ENCODE results near the gene ZNF565. TPM values are rescaled to one million over a fixed set of nuclear protein-coding genes. Genes with fewer than 3 reads are reported as not detected.

Gene ZNF565
- total RNA-seq, 4 donors from 2014 or later: 7.2 to 13.1 (median 7.4) TPM

GRCh38 chr19:36160821-36161596 lies 53.5 kb downstream of the ZNF565 start:
- H3K27me3 ChIP-seq: no peaks in the 10 kb centered on the region
- no peak for TF ChIP-seq CTCF (IDR thresholded peaks at IDR 0.05)
- no peak for TF ChIP-seq POLR2A (IDR thresholded peaks at IDR 0.05)
- intact Hi-C loops (cut with DNase I): no loop called here
- no peak overlapping the region for H3K27ac ChIP-seq
- no peaks in the 10 kb centered on the region for H3K9me3 ChIP-seq
- H3K36me3 ChIP-seq: no peaks in the 10 kb centered on the region
- WGBS, 2 donors: 92 to 97% methylated on average over 7 of the region's 7 CpGs
- no peak overlapping the region for H3K4me3 ChIP-seq (replicated peaks in 1 of 3)
- DNase-seq: no peak
- H3K4me1 ChIP-seq: no peaks in the 10 kb centered on the region

- Histone ChIP-seq H3K4me1 (peaks cover 0 to 15% of the 10 kb centered on the region in 2 donors), H3K9me3 (no peaks in the 10 kb centered on the region), H3K4me3 (replicated peaks in 1 of 3) (no peak overlapping the region), H3K27me3 (no peaks in the 10 kb centered on the region), H3K36me3 (peaks cover 7 to 25% of the 10 kb centered on the region in 2 donors), H3K27ac (peak overlapping the region; percentile 93 to 94 (median 94))
- TF ChIP-seq CTCF (IDR thresholded peaks at IDR 0.05) (no peak), POLR2A (IDR thresholded peaks at IDR 0.05) (no peak)
- DNase-seq: no peak
- intact Hi-C loops (cut with DNase I): no loop called here
- 95 to 97% methylated on average over 10 of the region's 10 CpGs for WGBS, 2 donors
Observed at GRCh38 chr19:36153126-36153525, 61.3 kb downstream of the ZNF565 start.

- Histone ChIP-seq H3K27ac (peak within 1 kb of the TSS; percentile 93 to 94 (median 94)), H3K36me3 (peaks cover 7 to 31% of the 10 kb centered on the region in 2 donors), H3K4me1 (peaks cover 0 to 15% of the 10 kb centered on the region in 2 donors), H3K27me3 (no peaks in the 10 kb centered on the region), H3K9me3 (no peaks in the 10 kb centered on the region), H3K4me3 (replicated peaks in 1 of 3) (peak within 1 kb of the TSS in 2 of 3 donors; percentile 57 to 59)
- 47 to 51% methylated on average over 24 to 28 of the region's 40 CpGs for WGBS, 2 donors
- TF ChIP-seq CTCF (IDR thresholded peaks at IDR 0.05) (no peak), POLR2A (IDR thresholded peaks at IDR 0.05) (peak in 1 of 2 donors; percentile 46)
- DNase-seq: peak; percentile 65 to 68
- intact Hi-C loops (cut with DNase I): no loop called here
Observed at GRCh38 chr19:36152352-36153091, 61.9 kb downstream of the ZNF565 start, which contains the start of gene COX7A1. Gene COX7A1 (minus strand): TSS chr19:36152447. CDS start chr19:36152407, 40 bp downstream.

GRCh38 chr19:36152019-36152351 lies 62.5 kb downstream of the ZNF565 start:
- TF ChIP-seq CTCF (IDR thresholded peaks at IDR 0.05) (no peak), POLR2A (IDR thresholded peaks at IDR 0.05) (no peak)
- H3K27ac ChIP-seq: peak overlapping the region; percentile 93 to 94 (median 94)
- intact Hi-C loops (cut with DNase I): no loop called here
- DNase-seq: peak in 1 of 2 donors; percentile 16
- 27 to 45% methylated on average over 16 of the region's 16 CpGs for WGBS, 2 donors
- H3K9me3 ChIP-seq: no peaks in the 10 kb centered on the region
- no peaks in the 10 kb centered on the region for H3K27me3 ChIP-seq
- H3K4me3 ChIP-seq (replicated peaks in 1 of 3): peak overlapping the region in 2 of 3 donors; percentile 57 to 59
- peaks cover 0 to 15% of the 10 kb centered on the region in 2 donors for H3K4me1 ChIP-seq
- H3K36me3 ChIP-seq: peaks cover 11 to 35% of the 10 kb centered on the region in 2 donors

All from thyroid gland (tissue), 4 donors.